Measurements from ENCODE around the gene ANXA2R. TPM values are rescaled to one million over a fixed set of nuclear protein-coding genes. Genes with fewer than 3 reads are reported as not detected.
"Not testable (repeated sequence)": the region's sequence is repeated elsewhere in the genome, so short reads cannot be mapped to it uniquely, and the experiment has no call there.

ANXA2R gene
- total RNA-seq, 1 experiment from 2014 or later: 0.20 TPM

DNA sequence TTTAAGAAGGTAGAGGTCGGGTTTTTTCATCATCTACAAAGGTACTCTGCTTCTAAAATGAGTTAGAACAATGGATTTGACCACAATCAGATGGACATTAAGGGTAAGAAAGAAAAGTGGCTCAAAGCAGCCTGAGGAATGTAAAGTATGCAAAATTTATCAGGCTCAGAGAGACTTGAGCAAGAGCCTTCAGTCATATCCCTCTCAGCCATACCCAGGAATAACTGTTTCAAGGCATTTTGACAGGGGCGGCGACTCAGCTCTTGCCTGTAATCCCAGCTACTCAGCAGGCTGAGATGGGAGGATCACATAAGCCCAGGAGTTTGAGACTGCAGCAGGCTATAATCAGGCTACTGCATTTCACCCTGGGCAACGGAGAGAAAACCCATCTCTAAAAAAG lies 38.8 kb upstream of the ANXA2R start:
- no peak overlapping the region for H3K27ac Mint-ChIP-seq

DNA sequence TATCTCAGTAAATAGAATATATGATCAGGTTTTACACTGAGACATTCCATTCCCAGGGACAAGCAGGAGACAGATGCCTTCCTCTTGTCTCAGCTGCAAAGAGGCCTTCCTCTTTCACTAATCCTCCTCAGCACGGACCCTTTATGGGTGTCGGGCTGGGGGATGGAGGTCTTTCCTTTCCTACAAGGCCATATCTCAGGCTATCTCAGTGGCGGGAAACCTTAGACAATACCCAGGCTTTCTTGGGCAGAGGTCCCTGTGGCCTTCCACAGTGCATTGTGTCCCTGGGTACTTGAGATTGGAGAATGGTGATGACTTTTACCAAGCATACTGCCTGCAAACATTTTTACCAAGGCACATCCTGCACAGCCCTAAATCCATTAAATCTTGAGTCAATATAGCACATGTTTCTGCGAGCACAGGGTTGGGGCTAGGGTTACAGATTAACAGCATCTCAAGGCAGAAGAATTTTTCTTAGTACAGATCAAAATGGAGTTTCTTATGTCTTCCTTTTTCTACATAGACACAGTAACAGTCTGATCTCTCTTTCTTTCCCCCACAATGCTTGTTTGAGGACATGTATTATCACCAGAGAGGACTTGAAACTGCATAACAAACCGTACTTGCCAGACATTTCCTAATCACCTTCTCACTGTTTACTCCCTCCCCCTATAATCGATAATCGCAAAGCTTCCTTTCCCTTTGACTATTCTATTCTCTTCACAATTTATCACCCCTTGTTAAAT lies 37.5 kb upstream of the ANXA2R start:
- H3K14ac ChIP-seq (ENCODE audit: insufficient read depth, low read length); H3K9ac ChIP-seq (ENCODE audit: extremely low read depth, insufficient read length, low read length); H3K9me3 ChIP-seq (ENCODE audit: control insufficient read depth, low read depth, low read length); H2BK120ac ChIP-seq (ENCODE audit: low read depth, low read length, poor library complexity, severe bottlenecking); H3T11ph ChIP-seq (ENCODE audit: low read length); H4K20me1 ChIP-seq (ENCODE audit: control insufficient read depth, insufficient read depth, insufficient read length); H2AK5ac ChIP-seq (ENCODE audit: insufficient read length, low read length); DNase-seq; H3K79me1 ChIP-seq (ENCODE audit: insufficient read depth, low read depth, low read length, poor library complexity, severe bottlenecking); H4K91ac ChIP-seq (ENCODE audit: insufficient read length, low read depth, low read length); H3K18ac ChIP-seq (ENCODE audit: insufficient read length, low read depth, low read length); H3K4me3 Mint-ChIP-seq; H3K23ac ChIP-seq (ENCODE audit: insufficient read length, low read depth, low read length); H4K8ac ChIP-seq (replicated peaks; ENCODE audit: insufficient read length, low read depth, low read length); H2BK5ac ChIP-seq (ENCODE audit: insufficient read length, low read length); H3K27ac ChIP-seq (ENCODE audit: insufficient read length, low read depth, low read length); H3K4me1 ChIP-seq (ENCODE audit: insufficient read depth, low read length); H3K27ac Mint-ChIP-seq; H3K4ac ChIP-seq (ENCODE audit: low read depth, low read length); H2AFZ ChIP-seq (ENCODE audit: low read length); H2BK20ac ChIP-seq (ENCODE audit: low read depth, low read length, poor library complexity, severe bottlenecking); H4K5ac ChIP-seq (ENCODE audit: insufficient read length, low read depth, low read length); H3K27me3 Mint-ChIP-seq (ENCODE audit: low read depth); H3K56ac ChIP-seq (ENCODE audit: insufficient read length, low read depth, low read length); H3K79me2 ChIP-seq (ENCODE audit: insufficient read depth, low read length); H2BK15ac ChIP-seq (ENCODE audit: low read depth, low read length); H3K9me3 Mint-ChIP-seq; H3K27me3 ChIP-seq (ENCODE audit: insufficient read depth, low read length); H3K23me2 ChIP-seq (ENCODE audit: insufficient read length, low read depth, low read length, poor library complexity, severe bottlenecking); H3K4me1 Mint-ChIP-seq; H2BK12ac ChIP-seq (ENCODE audit: insufficient read length, low read depth, low read length); H3K4me2 ChIP-seq (ENCODE audit: insufficient read depth, insufficient read length, low read length): not testable (repeated sequence)
- peaks cover 0 to 13% (median 13%) of the 10 kb centered on the region in 3 experiments; a peak in 5 of 7 replicates for H3K36me3 Mint-ChIP-seq (ENCODE audit: insufficient read depth in 1 of 3, low read depth in 3 of 3)
- no CpG with 5 or more reads among the region's 7 CpGs for WGBS (ENCODE audit: extremely low coverage, insufficient read length, low lambda C conversion rate)

More for the DNA sequence above, 38.8 kb upstream of the ANXA2R start:
- Histone ChIP-seq H2BK12ac (ENCODE audit: insufficient read length, low read depth, low read length) (no peak overlapping the region), H3K4me1 (ENCODE audit: insufficient read depth, low read length) (no peaks in the 10 kb centered on the region; the same call in 1 of the 2 replicates), H2BK15ac (ENCODE audit: low read depth, low read length) (no peak overlapping the region), H3K23ac (ENCODE audit: insufficient read length, low read depth, low read length) (no peak overlapping the region), H3K23me2 (ENCODE audit: insufficient read length, low read depth, low read length, poor library complexity, severe bottlenecking) (no peaks in the 10 kb centered on the region), H3K14ac (ENCODE audit: insufficient read depth, low read length) (no peak overlapping the region), H3K27ac (ENCODE audit: insufficient read length, low read depth, low read length) (no peak overlapping the region), H3K4me2 (ENCODE audit: insufficient read depth, insufficient read length, low read length) (no peak overlapping the region), H4K91ac (ENCODE audit: insufficient read length, low read depth, low read length) (no peak overlapping the region), H4K8ac (replicated peaks; ENCODE audit: insufficient read length, low read depth, low read length) (no peak overlapping the region), H3K79me2 (ENCODE audit: insufficient read depth, low read length) (no peaks in the 10 kb centered on the region), H3K27me3 (ENCODE audit: insufficient read depth, low read length) (no peaks in the 10 kb centered on the region), H2BK20ac (ENCODE audit: low read depth, low read length, poor library complexity, severe bottlenecking) (no peak overlapping the region), H2BK5ac (ENCODE audit: insufficient read length, low read length) (no peak overlapping the region), H2BK120ac (ENCODE audit: low read depth, low read length, poor library complexity, severe bottlenecking) (no peak overlapping the region), H4K20me1 (ENCODE audit: control insufficient read depth, insufficient read depth, insufficient read length) (no peaks in the 10 kb centered on the region), H4K5ac (ENCODE audit: insufficient read length, low read depth, low read length) (no peak overlapping the region), H3T11ph (ENCODE audit: low read length) (no peak overlapping the region), H2AK5ac (ENCODE audit: insufficient read length, low read length) (no peak overlapping the region), H3K9ac (ENCODE audit: extremely low read depth, insufficient read length, low read length) (no peak overlapping the region), H3K79me1 (ENCODE audit: insufficient read depth, low read depth, low read length, poor library complexity, severe bottlenecking) (no peaks in the 10 kb centered on the region), H3K4ac (ENCODE audit: low read depth, low read length) (no peak overlapping the region), H3K18ac (ENCODE audit: insufficient read length, low read depth, low read length) (no peak overlapping the region), H2AFZ (ENCODE audit: low read length) (no peak overlapping the region), H3K9me3 (ENCODE audit: control insufficient read depth, low read depth, low read length) (no peaks in the 10 kb centered on the region), H3K56ac (ENCODE audit: insufficient read length, low read depth, low read length) (no peak overlapping the region)
- no peak for DNase-seq
- peaks cover 0 to 5% of the 10 kb centered on the region in 2 experiments; a peak in 3 of 5 replicates for H3K9me3 Mint-ChIP-seq
- H3K36me3 Mint-ChIP-seq (ENCODE audit: insufficient read depth in 1 of 3, low read depth in 3 of 3): peaks cover 0 to 13% (median 12%) of the 10 kb centered on the region in 3 experiments; a peak in 5 of 7 replicates
- H3K27me3 Mint-ChIP-seq (ENCODE audit: low read depth): no peaks in the 10 kb centered on the region
- H3K4me3 Mint-ChIP-seq: no peak overlapping the region
- peaks cover 2 to 3% of the 10 kb centered on the region in 2 experiments; a peak in 3 of 4 replicates for H3K4me1 Mint-ChIP-seq
- TF ChIP-seq, protein P1, sequence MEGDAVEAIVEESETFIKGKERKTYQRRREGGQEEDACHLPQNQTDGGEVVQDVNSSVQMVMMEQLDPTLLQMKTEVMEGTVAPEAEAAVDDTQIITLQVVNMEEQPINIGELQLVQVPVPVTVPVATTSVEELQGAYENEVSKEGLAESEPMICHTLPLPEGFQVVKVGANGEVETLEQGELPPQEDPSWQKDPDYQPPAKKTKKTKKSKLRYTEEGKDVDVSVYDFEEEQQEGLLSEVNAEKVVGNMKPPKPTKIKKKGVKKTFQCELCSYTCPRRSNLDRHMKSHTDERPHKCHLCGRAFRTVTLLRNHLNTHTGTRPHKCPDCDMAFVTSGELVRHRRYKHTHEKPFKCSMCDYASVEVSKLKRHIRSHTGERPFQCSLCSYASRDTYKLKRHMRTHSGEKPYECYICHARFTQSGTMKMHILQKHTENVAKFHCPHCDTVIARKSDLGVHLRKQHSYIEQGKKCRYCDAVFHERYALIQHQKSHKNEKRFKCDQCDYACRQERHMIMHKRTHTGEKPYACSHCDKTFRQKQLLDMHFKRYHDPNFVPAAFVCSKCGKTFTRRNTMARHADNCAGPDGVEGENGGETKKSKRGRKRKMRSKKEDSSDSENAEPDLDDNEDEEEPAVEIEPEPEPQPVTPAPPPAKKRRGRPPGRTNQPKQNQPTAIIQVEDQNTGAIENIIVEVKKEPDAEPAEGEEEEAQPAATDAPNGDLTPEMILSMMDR (conservative IDR thresholded peaks at IDR 0.05): no peak
- WGBS (ENCODE audit: extremely low coverage, insufficient read length, low lambda C conversion rate): no CpG with 5 or more reads among the region's 4 CpGs

Measured in H9 (cell line).